IMR-90 (cell line): Measurements from ENCODE around the gene IMPG1. TPM values are rescaled to one million over a fixed set of nuclear protein-coding genes. Genes with fewer than 3 reads are reported as not detected.

Source experiments
- ATAC-seq: fragments of 200-7000 bp; cut with Tn5 transposase; 2 replicates; pipeline ENCODE4 v1.9.1; 2020; ENCODE audit warnings: low read depth, mild to moderate bottlenecking, moderate library complexity
- BruUV-seq: library from RNA; stranded (reverse); fragments of 400-500 nt; replicated peaks from 2 replicates; lab custom pipeline; 2021; lab: Mats Ljungman, UMichigan
- CTCF ChIA-PET: fragments of 300-600 bp; formaldehyde crosslinking; extraction: SDS; loops from one replicate; lab custom pipeline; 2021; ENCODE audit warnings: antibody characterized with exemption; lab: Yijun Ruan, JAX
- POLR2A ChIA-PET: fragments of 300-600 bp; sonication (Branson Sonifier 250); formaldehyde crosslinking; loops from one replicate; lab custom pipeline; 2022; ENCODE audit warnings: antibody characterized with exemption; ENCODE audit not compliant: unreplicated experiment; lab: Charles Lee
- DNase-seq: peaks from one replicate; pipeline ENCODE4 v3.0.0; 2013
- H2AFZ ChIP-seq: replicated peaks from 2 replicates; pipeline ENCODE3; 2013; ENCODE audit warnings: low read length, mild to moderate bottlenecking; ENCODE audit not compliant: poor library complexity
- H2AK5ac ChIP-seq: 2 replicates; pipeline ENCODE4 v1.6.1; 2013; ENCODE audit warnings: low read depth, low read length, inconsistent platforms
- H2AK9ac ChIP-seq: replicated peaks from 2 replicates; pipeline ENCODE3; 2013; ENCODE audit warnings: mild to moderate bottlenecking, low read depth, low read length, moderate library complexity; ENCODE audit not compliant: poor library complexity
- H2BK120ac ChIP-seq: 2 replicates; pipeline ENCODE4 v1.6.1; 2013; ENCODE audit warnings: low read depth, low read length, inconsistent platforms
- H2BK15ac ChIP-seq: 3 replicates; pipeline ENCODE4 v1.6.1; 2013; ENCODE audit warnings: low read depth, low read length, inconsistent platforms
- H2BK20ac ChIP-seq: 2 replicates; pipeline ENCODE4 v1.6.1; 2013; ENCODE audit warnings: low read depth, mild to moderate bottlenecking, inconsistent platforms, low read length, moderate library complexity
- H2BK5ac ChIP-seq: 2 replicates; pipeline ENCODE4 v1.6.1; 2013; ENCODE audit warnings: mild to moderate bottlenecking, low read depth, low read length, inconsistent platforms; ENCODE audit not compliant: poor library complexity, severe bottlenecking
- H3K14ac ChIP-seq: replicated peaks from 2 replicates; pipeline ENCODE4 v1.6.1; 2013; ENCODE audit warnings: low read depth, low read length, inconsistent platforms
- H3K18ac ChIP-seq: 2 replicates; pipeline ENCODE4 v1.6.1; 2013; ENCODE audit warnings: low read depth, low read length, control low read depth
- H3K23ac ChIP-seq: 2 replicates; pipeline ENCODE4 v1.6.1; 2013; ENCODE audit warnings: low read depth, low read length, inconsistent platforms
- H3K27ac ChIP-seq: 2 replicates; pipeline ENCODE4 v1.5.1; 2013; ENCODE audit warnings: mild to moderate bottlenecking, control low read depth, low read length; ENCODE audit not compliant: insufficient read depth
- H3K27me3 ChIP-seq: 2 replicates; pipeline ENCODE4 v1.6.1; 2013; ENCODE audit warnings: low read length; ENCODE audit not compliant: control insufficient read depth, insufficient read depth
- H3K36me3 ChIP-seq: 2 replicates; pipeline ENCODE4 v1.6.1; 2013; ENCODE audit warnings: low read length, mixed read lengths; ENCODE audit not compliant: control insufficient read depth, insufficient read depth
- H3K4ac ChIP-seq: 2 replicates; pipeline ENCODE4 v1.6.1; 2013; ENCODE audit warnings: low read depth, low read length, inconsistent platforms
- H3K4me1 ChIP-seq: 2 replicates; pipeline ENCODE4 v1.6.1; 2013; ENCODE audit warnings: low read length, mixed read lengths; ENCODE audit not compliant: control insufficient read depth, insufficient read depth
- H3K4me2 ChIP-seq: 2 replicates; pipeline ENCODE4 v1.6.1; 2013; ENCODE audit warnings: low read depth, mild to moderate bottlenecking, control low read depth, low read length, moderate library complexity
- H3K4me3 ChIP-seq: 2 replicates; pipeline ENCODE4 v1.5.1; 2013; ENCODE audit warnings: low read depth, mild to moderate bottlenecking, control low read depth, low read length, moderate library complexity; ENCODE audit not compliant: insufficient read depth
- H3K56ac ChIP-seq: 2 replicates; pipeline ENCODE4 v1.6.1; 2013; ENCODE audit warnings: low read length, inconsistent platforms; ENCODE audit not compliant: insufficient read depth; ENCODE audit errors: extremely low read depth
- H3K79me1 ChIP-seq, 2 experiments: 2 replicates each; pipeline ENCODE4 v1.6.1; 2013; ENCODE audit warnings: low read length in 2 of 2, inconsistent platforms in 1 of 2, low read depth in 1 of 2
- H3K9ac ChIP-seq: 2 replicates; pipeline ENCODE4 v1.6.1; 2013; ENCODE audit warnings: low read depth, low read length, control low read depth
- H3K9me1 ChIP-seq: 2 replicates; pipeline ENCODE4 v1.6.1; 2013; ENCODE audit warnings: low read length, inconsistent platforms; ENCODE audit not compliant: insufficient read depth
- H3K9me3 ChIP-seq: 2 replicates; pipeline ENCODE4 v1.6.1; 2013; ENCODE audit warnings: low read length; ENCODE audit not compliant: control insufficient read depth, insufficient read depth
- H4K20me1 ChIP-seq: 2 replicates; pipeline ENCODE4 v1.6.1; 2013; ENCODE audit warnings: low read length, inconsistent platforms; ENCODE audit not compliant: insufficient read depth
- H4K5ac ChIP-seq: 2 replicates; pipeline ENCODE4 v1.6.1; 2013; ENCODE audit warnings: mild to moderate bottlenecking, low read depth, low read length, control low read depth
- H4K8ac ChIP-seq, 2 experiments: 2 replicates each; pipeline ENCODE4 v1.6.1; 2013; ENCODE audit warnings: low read depth in 2 of 2, low read length in 2 of 2, control low read depth in 1 of 2, inconsistent platforms in 1 of 2
- H4K91ac ChIP-seq: 2 replicates; pipeline ENCODE4 v1.6.1; 2013; ENCODE audit warnings: low read depth, low read length, inconsistent platforms; ENCODE audit not compliant: insufficient read depth
- CEBPB ChIP-seq: IDR thresholded peaks from 2 replicates; pipeline ENCODE4 v1.6.1; 2012; ENCODE audit warnings: low read depth, low read length, improper control_type of control experiment
- ELK1 ChIP-seq: fragments of 150-350 bp; IDR thresholded peaks from 2 replicates; pipeline ENCODE4 v1.6.1; 2016; ENCODE audit warnings: low read depth, mild to moderate bottlenecking, low read length, moderate library complexity, borderline replicate concordance
- FOS ChIP-seq: fragments of 150-350 bp; IDR thresholded peaks from 2 replicates; pipeline ENCODE4 v1.6.1; 2016; ENCODE audit warnings: low read depth, low read length
- MAFK ChIP-seq: IDR thresholded peaks from 2 replicates; pipeline ENCODE4 v1.6.1; 2012; ENCODE audit warnings: low read depth, low read length, improper control_type of control experiment
- MXI1 ChIP-seq: IDR thresholded peaks from 2 replicates; pipeline ENCODE4 v1.6.1; 2012; ENCODE audit warnings: low read depth, mild to moderate bottlenecking, low read length, moderate library complexity, borderline replicate concordance
- POLR2A ChIP-seq: IDR thresholded peaks from 2 replicates; pipeline ENCODE4 v1.6.1; 2012; ENCODE audit warnings: mild to moderate bottlenecking, low read depth, low read length
- dilution Hi-C: fragments of 300-500 bp; cut with HindIII; formaldehyde crosslinking; loops from one replicate; pipeline ENCODE4 v1.14.3; 2018; ENCODE audit warnings: low sequenced_read_pairs; ENCODE audit not compliant: unreplicated experiment
- in situ Hi-C: fragments of 300-500 bp; cut with MboI; formaldehyde crosslinking; loops from 3 replicates; pipeline ENCODE4 v1.14.3; 2019; ENCODE audit warnings: low sequenced_read_pairs, inconsistent platforms, mixed read lengths
- intact Hi-C: fragments of 100-400 bp; cut with micrococcal nuclease; formaldehyde crosslinking; loops from 2 replicates; pipeline ENCODE4 v1.10.0; 2022
- polyA plus RNA-seq, 3 experiments: library from polyadenylated mRNA; depleted of rRNA; stranded (reverse); fragments of >200 nt; gene quantifications; 2 replicates each; pipeline ENCODE4 v1.2.3, GENCODE V29; 2012; ENCODE audit warnings: low replicate concordance in 1 of 3
- total RNA-seq: library from RNA; depleted of rRNA; stranded (reverse); fragments of >200 nt; gene quantifications from 2 replicates; pipeline ENCODE4 v1.2.3, GENCODE V29; 2012

Gene IMPG1
- total and polyA plus RNA-seq, 2 of the 4 experiments (the other 2 are of a cell fraction): not detected

- Histone ChIP-seq H2BK5ac (no peak overlapping the region), H3K14ac (no peak overlapping the region), H4K8ac (no peak overlapping the region), H3K23ac (no peak overlapping the region), H2AK5ac (no peak overlapping the region), H3K4me1 (no peaks in the 10 kb centered on the region), H3K27me3 (no peaks in the 10 kb centered on the region), H4K5ac (no peak overlapping the region), H3K27ac (no peak overlapping the region), H2BK120ac (no peak overlapping the region), H3K36me3 (no peaks in the 10 kb centered on the region), H2BK20ac (no peak overlapping the region), H3K79me1 (no peaks in the 10 kb centered on the region), H4K20me1 (no peaks in the 10 kb centered on the region), H3K9me3 (peaks cover 4% of the 10 kb centered on the region), H2BK15ac (no peak overlapping the region), H4K91ac (no peak overlapping the region), H3K4me2 (no peak overlapping the region), H2AFZ (no peak overlapping the region), H3K56ac (no peak overlapping the region), H3K9me1 (no peaks in the 10 kb centered on the region), H3K9ac (no peak overlapping the region), H3K4ac (no peak overlapping the region), H3K4me3 (no peak overlapping the region), H2AK9ac (no peak overlapping the region), H3K18ac (no peak overlapping the region)
- in situ Hi-C loops: no loop called here
- dilution Hi-C loops: no loop called here
- ChIA-PET POLR2A (no interaction called here), CTCF (no interaction called here)
- no peak for ATAC-seq
- no peak for DNase-seq
- intact Hi-C loops: no loop called here
- TF ChIP-seq FOS (no peak), MXI1 (no peak), ELK1 (no peak), POLR2A (no peak), MAFK (no peak), CEBPB (no peak)
- BruUV-seq: no TSS peak
These were observed 47.8 kb upstream of the IMPG1 start for GRCh38 chr6:76120302-76120701.
